Right lobe of liver (tissue), 6 donors: Measurements from ENCODE around the gene LOC101059915.

ENCODE experiments used
- ATAC-seq, 4 donors: fragments of 200-7000 bp; cut with Tn5 transposase; one replicate each; pipeline ENCODE4 v1.9.1; 2020; ENCODE audit warnings: mild to moderate bottlenecking in 4 of 4, moderate library complexity in 4 of 4
- DNase-seq, 3 donors: peaks; one replicate each; pipeline ENCODE4 v3.0.0-alpha.2; 2020
- H3K27ac ChIP-seq, 3 donors: fragments of 200-600 bp; one replicate each; pipeline ENCODE4 v1.8.0; 2022
- H3K27me3 ChIP-seq, 2 donors: fragments of 200-600 bp; one replicate each; pipeline ENCODE4 v1.8.0; 2022
- H3K36me3 ChIP-seq, 4 donors: fragments of 200-600 bp; sonication (generic) in 1 of 4; one replicate each; pipeline versions ENCODE4 v1.5.1 to v1.8.0; 2017 to 2022; ENCODE audit warnings: control low read depth in 1 of 4
- H3K4me1 ChIP-seq, 4 donors: fragments of 200-600 bp; sonication (generic) in 1 of 4; one replicate each; pipeline versions ENCODE4 v1.5.1 to v1.8.0; 2017 to 2022; ENCODE audit warnings: control low read depth in 1 of 4
- H3K4me3 ChIP-seq, 3 donors: fragments of 200-600 bp; one replicate each; pipeline ENCODE4 v1.8.0; 2022
- H3K9me3 ChIP-seq, 4 donors: fragments of 200-600 bp; sonication (generic) in 1 of 4; one replicate each; pipeline versions ENCODE4 v1.5.1 to v1.8.0; 2017 to 2022; ENCODE audit warnings: control low read depth in 1 of 4
- POLR2A ChIP-seq: fragments of 450-650 bp; IDR thresholded peaks from one replicate; pipeline ENCODE4 v1.6.1; 2017; ENCODE audit warnings: antibody characterized with exemption, mild to moderate bottlenecking
- WGBS: methylation state at CpG from one replicate; pipeline ENCODE4 v1.1.6; 2018; ENCODE audit warnings: low coverage, low lambda C conversion rate; ENCODE audit not compliant: insufficient coverage; ENCODE audit errors: missing lambda C conversion rate; 5-methylcytosine and 5-hydroxymethylcytosine counted together
- intact Hi-C, 2 donors: fragments of 100-400 bp; cut with DNase I; formaldehyde crosslinking; loops; one replicate each; pipeline versions ENCODE4 v1.11.2 to v1.14.1; 2022
- TF ChIP-seq, protein P1 (sequence below), 4 donors: fragments of 200-600 bp in 3 of 4; fragments of 450-650 bp in 1 of 4; IDR thresholded peaks; one replicate each; pipeline versions ENCODE4 v1.5.1 to v1.8.0; 2016 to 2022; ENCODE audit warnings: antibody characterized with exemption in 4 of 4, mild to moderate bottlenecking in 2 of 4
- donor health status: DM: no; HTN: yes; CAD: no.
- donor health status: DM: no; HTN: no; CAD: no.
- donor health status: DM: no; HTN: no; CAD: no.
- donor health status: DM: no; HTN: yes; CAD: no.
- donor health status: DM: no; HTN: yes; CAD: no.

LOC101059915 gene

DNA sequence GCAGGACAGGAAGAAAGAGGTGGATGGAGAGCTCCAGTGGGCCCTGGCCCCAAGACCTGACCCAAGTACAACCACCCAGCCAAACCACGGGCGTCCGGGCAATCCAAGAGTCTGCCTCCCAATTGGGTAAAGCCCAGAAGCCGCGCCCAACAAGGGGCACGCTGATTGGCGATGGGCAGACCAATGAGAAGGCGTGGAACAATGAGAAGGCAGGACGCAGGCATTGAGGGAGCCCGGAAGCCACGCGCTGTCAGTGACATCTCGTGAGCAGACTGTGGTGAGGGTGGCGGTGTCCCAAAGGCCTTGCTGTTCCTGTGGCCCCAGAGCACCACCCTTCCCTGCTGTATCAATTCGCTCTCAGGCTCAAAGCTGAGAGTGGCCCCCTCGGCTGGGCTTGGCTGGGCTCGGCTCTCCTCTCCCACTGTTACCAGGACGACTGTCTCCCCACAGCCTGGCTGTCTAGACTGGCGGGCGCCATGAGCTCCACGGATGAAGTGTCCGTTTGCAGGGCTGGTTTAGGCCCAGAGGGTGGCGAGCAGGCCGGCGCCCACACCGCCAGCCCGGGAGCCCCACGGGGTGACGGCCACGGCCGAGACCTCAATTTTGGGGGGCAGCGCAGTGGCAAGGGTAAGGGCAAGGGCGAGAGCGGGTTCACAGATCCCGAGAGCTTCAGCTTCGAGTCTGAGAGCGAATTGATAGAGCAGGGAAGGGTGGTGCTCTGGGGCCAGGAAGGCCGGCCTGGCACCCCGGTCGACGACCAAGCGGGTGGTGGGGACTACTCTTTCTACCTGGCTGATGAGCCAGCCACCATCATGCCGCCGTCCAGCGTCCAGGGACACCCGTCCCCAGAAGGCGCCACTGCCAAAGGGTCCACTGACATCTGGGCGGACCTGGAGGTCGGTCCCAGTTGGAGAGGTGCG is at the start of gene LOC101059915:
Gene LOC101059915, plus strand, starts transcription at position 219 of the 920 bp plus-strand sequence.
- no peak within 1 kb of the TSS for H3K27ac ChIP-seq
- DNase-seq (no peak), ATAC-seq (no peak)
- H3K4me1 ChIP-seq, result no peaks in the 10 kb centered on the region
- no peaks in the 10 kb centered on the region for H3K36me3 ChIP-seq
- TF ChIP-seq, protein P1, sequence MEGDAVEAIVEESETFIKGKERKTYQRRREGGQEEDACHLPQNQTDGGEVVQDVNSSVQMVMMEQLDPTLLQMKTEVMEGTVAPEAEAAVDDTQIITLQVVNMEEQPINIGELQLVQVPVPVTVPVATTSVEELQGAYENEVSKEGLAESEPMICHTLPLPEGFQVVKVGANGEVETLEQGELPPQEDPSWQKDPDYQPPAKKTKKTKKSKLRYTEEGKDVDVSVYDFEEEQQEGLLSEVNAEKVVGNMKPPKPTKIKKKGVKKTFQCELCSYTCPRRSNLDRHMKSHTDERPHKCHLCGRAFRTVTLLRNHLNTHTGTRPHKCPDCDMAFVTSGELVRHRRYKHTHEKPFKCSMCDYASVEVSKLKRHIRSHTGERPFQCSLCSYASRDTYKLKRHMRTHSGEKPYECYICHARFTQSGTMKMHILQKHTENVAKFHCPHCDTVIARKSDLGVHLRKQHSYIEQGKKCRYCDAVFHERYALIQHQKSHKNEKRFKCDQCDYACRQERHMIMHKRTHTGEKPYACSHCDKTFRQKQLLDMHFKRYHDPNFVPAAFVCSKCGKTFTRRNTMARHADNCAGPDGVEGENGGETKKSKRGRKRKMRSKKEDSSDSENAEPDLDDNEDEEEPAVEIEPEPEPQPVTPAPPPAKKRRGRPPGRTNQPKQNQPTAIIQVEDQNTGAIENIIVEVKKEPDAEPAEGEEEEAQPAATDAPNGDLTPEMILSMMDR (IDR thresholded peaks at IDR 0.05), result no peak
- no peak for TF ChIP-seq POLR2A
- intact Hi-C loops, result no loop called here
- H3K9me3 ChIP-seq, result no peaks in the 10 kb centered on the region
- H3K4me3 ChIP-seq, result no peak within 1 kb of the TSS
- no peaks in the 10 kb centered on the region for H3K27me3 ChIP-seq
- WGBS, result 87% methylated on average over 7 of the region's 50 CpGs

DNA sequence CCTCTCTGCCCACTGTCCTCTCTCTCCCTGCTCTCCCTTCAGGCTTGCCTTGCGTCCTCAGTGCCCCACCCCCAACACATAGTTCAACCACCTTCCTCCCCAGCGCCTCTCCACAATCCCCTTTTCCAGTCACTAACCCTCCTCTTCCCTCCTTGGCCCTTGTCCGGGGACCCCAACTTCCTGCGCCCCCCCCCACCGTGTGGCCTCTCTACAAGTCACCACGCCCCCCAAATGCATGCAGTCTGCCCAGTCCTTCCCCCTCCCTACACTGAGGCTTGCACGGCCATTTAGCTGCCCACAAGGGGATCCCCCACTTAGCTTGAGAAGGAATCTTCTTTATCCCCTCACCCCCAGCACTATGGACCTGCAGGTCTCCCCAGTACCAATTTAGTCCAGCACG is 49.6 kb upstream of the LOC101059915 start:
- H3K27ac ChIP-seq, result no peak overlapping the region
- no peak overlapping the region for H3K4me3 ChIP-seq
- no peak for TF ChIP-seq POLR2A
- TF ChIP-seq, protein P1 (IDR thresholded peaks at IDR 0.05), result no peak
- H3K36me3 ChIP-seq, result no peaks in the 10 kb centered on the region
- no peak for ATAC-seq
- intact Hi-C loops, result no loop called here
- DNase-seq, result no peak
- H3K4me1 ChIP-seq, result no peaks in the 10 kb centered on the region
- no peaks in the 10 kb centered on the region for H3K27me3 ChIP-seq
- no peaks in the 10 kb centered on the region for H3K9me3 ChIP-seq
- 50% methylated on average over 7 of the region's 8 CpGs for WGBS

DNA sequence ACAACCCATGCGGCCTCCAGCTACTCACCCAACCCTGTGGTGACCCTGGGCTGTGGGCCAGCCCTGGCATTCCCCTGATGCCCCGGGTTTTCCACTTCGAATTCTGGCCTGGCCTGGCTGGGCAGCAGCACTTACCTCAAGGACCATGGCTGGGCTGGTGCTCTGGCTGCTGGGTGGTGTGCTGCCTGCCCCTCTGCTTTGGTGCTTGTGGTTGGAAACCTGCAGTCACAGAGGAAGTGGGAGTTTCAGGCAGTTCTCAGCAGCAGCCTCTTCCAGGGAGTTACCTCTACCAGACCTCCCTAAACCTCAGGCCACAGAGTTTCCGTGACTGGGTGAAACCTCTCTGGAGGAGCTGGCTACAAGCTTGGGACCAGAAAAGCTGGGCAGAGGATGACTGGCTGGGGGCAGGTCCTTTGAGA is 49.0 kb upstream of the LOC101059915 start, which contains the start of gene CXCR3:
Gene CXCR3, minus strand, starts transcription at position 209 of the 419 bp plus-strand sequence. Its CDS starts 62 bp downstream, at position 147.
- H3K27ac ChIP-seq, result no peak within 1 kb of the TSS

DNA sequence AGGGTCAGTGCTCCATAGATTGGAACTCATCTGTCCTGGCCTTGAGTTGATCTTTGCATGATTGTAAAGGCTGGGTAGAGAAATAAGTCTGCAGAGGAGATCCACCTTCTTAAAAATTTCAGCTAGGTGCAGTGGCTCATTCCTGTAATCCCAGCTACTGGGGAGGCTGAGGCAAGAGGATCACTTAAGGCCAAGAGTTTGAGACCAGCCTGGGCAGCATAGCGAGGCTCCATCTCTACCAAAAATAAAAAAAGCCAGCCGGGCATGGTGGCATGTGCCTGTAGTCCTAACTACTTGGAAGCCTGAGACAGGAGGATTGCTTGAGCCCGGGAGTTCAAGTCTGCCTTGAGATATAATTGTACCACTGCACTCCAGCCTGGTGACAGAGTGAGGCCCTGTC is 48.6 kb upstream of the LOC101059915 start:
- Histone ChIP-seq H3K36me3 (no peaks in the 10 kb centered on the region), H3K4me3 (no peak overlapping the region), H3K9me3 (no peaks in the 10 kb centered on the region), H3K4me1 (no peaks in the 10 kb centered on the region), H3K27ac (no peak overlapping the region), H3K27me3 (no peaks in the 10 kb centered on the region)
- 88% methylated on average over 3 of the region's 3 CpGs for WGBS
- DNase-seq, result no peak
- intact Hi-C loops, result no loop called here
- no peak for ATAC-seq
- TF ChIP-seq POLR2A, result no peak
- TF ChIP-seq, protein P1 (IDR thresholded peaks at IDR 0.05), result no peak

More for the DNA sequence above, 49.0 kb upstream of the LOC101059915 start, which contains the start of gene CXCR3:
- Histone ChIP-seq H3K27me3 (no peaks in the 10 kb centered on the region), H3K4me1 (no peaks in the 10 kb centered on the region), H3K9me3 (no peaks in the 10 kb centered on the region), H3K36me3 (no peaks in the 10 kb centered on the region), H3K4me3 (no peak within 1 kb of the TSS)
- WGBS, result no CpG with 5 or more reads among the region's 4 CpGs
- intact Hi-C loops, result no loop called here
- peak; percentile 51 to 61 (median 52) for DNase-seq
- TF ChIP-seq POLR2A, result no peak
- TF ChIP-seq, protein P1 (IDR thresholded peaks at IDR 0.05), result no peak
- ATAC-seq, result peak in 3 of 4 donors; percentile 2 to 49 (median 45)
